ENCODE measurements around the gene SLC25A26. TPM values are rescaled to one million over a fixed set of nuclear protein-coding genes. Genes with fewer than 3 reads are reported as not detected.

The SLC25A26 gene
- total RNA-seq, 1 experiment from 2014 or later = 23.8 TPM

DNA sequence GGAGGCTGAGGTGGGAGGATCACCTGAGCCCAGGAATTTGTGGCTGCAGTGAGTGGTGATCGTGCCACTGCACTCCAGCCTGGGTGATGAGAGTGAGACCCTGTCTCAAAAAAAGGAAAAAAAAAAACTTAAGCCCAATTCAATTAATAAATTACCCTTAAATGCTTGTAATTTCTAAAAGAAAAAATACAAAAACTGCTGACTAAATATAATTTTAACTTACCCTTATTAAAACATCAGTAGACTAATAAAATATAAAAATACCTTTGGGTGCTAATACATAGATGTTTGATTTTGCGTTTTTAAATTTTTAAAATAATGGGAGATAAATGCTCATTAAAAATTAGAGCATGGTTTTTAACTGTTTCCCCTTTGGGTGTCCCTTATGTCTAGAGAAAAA is 17.5 kb upstream of the SLC25A26 start:
- no peaks in the 10 kb centered on the region for H3K4me1 ChIP-seq (ENCODE audit: control insufficient read depth in 1 of 2, insufficient read depth in 2 of 2, low read length in 2 of 2)
- H3K9ac ChIP-seq (ENCODE audit: low read length) = no peak overlapping the region
- no peak overlapping the region for H2AFZ ChIP-seq (ENCODE audit: low read depth, low read length, poor library complexity, severe bottlenecking)
- no peaks in the 10 kb centered on the region for H4K20me1 ChIP-seq (ENCODE audit: insufficient read depth)
- H3K9me2 ChIP-seq (ENCODE audit: insufficient read depth) = no peaks in the 10 kb centered on the region
- no peaks in the 10 kb centered on the region for H3K36me3 ChIP-seq (ENCODE audit: control insufficient read depth in 1 of 2, insufficient read depth in 2 of 2, low read length in 2 of 2)
- no peak overlapping the region for H3K4me2 ChIP-seq (ENCODE audit: low read length)
- no peak overlapping the region for H3K4me3 ChIP-seq (replicated peaks in 1 of 2; ENCODE audit: low read depth in 1 of 2, low read length in 2 of 2)
- peaks cover 7% of the 10 kb centered on the region; the same call in 1 of the 2 replicates for H3K27me3 ChIP-seq (ENCODE audit: insufficient read depth, low read length)
- TF ChIP-seq, protein P1, sequence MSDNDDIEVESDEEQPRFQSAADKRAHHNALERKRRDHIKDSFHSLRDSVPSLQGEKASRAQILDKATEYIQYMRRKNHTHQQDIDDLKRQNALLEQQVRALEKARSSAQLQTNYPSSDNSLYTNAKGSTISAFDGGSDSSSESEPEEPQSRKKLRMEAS (IDR thresholded peaks at IDR 0.05) = no peak
- TF ChIP-seq, protein P2, sequence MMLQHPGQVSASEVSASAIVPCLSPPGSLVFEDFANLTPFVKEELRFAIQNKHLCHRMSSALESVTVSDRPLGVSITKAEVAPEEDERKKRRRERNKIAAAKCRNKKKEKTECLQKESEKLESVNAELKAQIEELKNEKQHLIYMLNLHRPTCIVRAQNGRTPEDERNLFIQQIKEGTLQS (IDR thresholded peaks at IDR 0.05) = no peak
- TF ChIP-seq, protein P3, sequence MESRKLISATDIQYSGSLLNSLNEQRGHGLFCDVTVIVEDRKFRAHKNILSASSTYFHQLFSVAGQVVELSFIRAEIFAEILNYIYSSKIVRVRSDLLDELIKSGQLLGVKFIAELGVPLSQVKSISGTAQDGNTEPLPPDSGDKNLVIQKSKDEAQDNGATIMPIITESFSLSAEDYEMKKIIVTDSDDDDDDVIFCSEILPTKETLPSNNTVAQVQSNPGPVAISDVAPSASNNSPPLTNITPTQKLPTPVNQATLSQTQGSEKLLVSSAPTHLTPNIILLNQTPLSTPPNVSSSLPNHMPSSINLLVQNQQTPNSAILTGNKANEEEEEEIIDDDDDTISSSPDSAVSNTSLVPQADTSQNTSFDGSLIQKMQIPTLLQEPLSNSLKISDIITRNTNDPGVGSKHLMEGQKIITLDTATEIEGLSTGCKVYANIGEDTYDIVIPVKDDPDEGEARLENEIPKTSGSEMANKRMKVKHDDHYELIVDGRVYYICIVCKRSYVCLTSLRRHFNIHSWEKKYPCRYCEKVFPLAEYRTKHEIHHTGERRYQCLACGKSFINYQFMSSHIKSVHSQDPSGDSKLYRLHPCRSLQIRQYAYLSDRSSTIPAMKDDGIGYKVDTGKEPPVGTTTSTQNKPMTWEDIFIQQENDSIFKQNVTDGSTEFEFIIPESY (IDR thresholded peaks at IDR 0.05; ENCODE audit: extremely low read depth, insufficient replicate concordance, low read length) = no peak
- H3K27ac ChIP-seq (ENCODE audit: low read depth, low read length) = no peak overlapping the region
- no peaks in the 10 kb centered on the region for H3K9me3 ChIP-seq (ENCODE audit: control insufficient read depth in 1 of 2, insufficient read depth in 1 of 2, low read depth in 1 of 2, low read length in 2 of 2)
- no peak for DNase-seq (ENCODE audit: low read depth, low spot score)
- POLR2A ChIA-PET = no interaction called here
- RAD21 ChIA-PET (ENCODE audit: low non-redundant PET in 1 of 2, low total read pairs in 2 of 2, uncharacterized antibody in 2 of 2, unreplicated experiment in 2 of 2) = no interaction called here
- ATAC-seq = no peak
- intact Hi-C loops (cut with micrococcal nuclease) = no loop called here
- no peaks in the 10 kb centered on the region for H3K79me2 ChIP-seq (ENCODE audit: insufficient read depth, low read length)
- BruUV-seq (replicated peaks) = no TSS peak
- CTCF ChIA-PET = no interaction called here

DNA sequence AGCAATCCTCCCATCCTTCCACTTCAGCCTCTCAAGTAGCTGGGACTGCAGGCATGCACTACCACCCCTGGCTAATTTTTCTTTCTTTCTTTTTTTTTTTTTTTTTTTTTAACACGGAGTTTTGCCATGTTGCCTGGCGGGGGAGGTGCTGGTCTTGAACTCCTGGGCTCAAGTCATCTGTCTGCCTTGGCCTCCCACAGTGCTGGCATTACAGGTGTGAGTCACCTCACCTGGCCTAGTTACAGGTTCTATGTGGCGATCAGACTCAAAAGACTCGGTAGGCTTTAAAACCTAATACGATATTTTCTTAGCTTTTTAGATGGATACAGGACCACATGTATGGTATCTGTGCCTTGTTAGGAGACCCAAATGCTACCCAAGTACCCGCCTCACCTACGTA is 14.0 kb upstream of the SLC25A26 start:
- ATAC-seq = no peak
- Histone ChIP-seq H3K4me2 (ENCODE audit: low read length) (no peak overlapping the region), H3K79me2 (ENCODE audit: insufficient read depth, low read length) (no peaks in the 10 kb centered on the region), H3K27ac (ENCODE audit: low read depth, low read length) (no peak overlapping the region), H2AFZ (ENCODE audit: low read depth, low read length, poor library complexity, severe bottlenecking) (no peak overlapping the region), H4K20me1 (ENCODE audit: insufficient read depth) (no peaks in the 10 kb centered on the region), H3K4me1 (ENCODE audit: control insufficient read depth in 1 of 2, insufficient read depth in 2 of 2, low read length in 2 of 2) (no peaks in the 10 kb centered on the region), H3K9ac (ENCODE audit: low read length) (no peak overlapping the region), H3K9me3 (ENCODE audit: control insufficient read depth in 1 of 2, insufficient read depth in 1 of 2, low read depth in 1 of 2, low read length in 2 of 2) (no peaks in the 10 kb centered on the region), H3K9me2 (ENCODE audit: insufficient read depth) (no peaks in the 10 kb centered on the region), H3K27me3 (ENCODE audit: insufficient read depth, low read length) (peaks cover 7% of the 10 kb centered on the region; the same call in 1 of the 2 replicates), H3K36me3 (ENCODE audit: control insufficient read depth in 1 of 2, insufficient read depth in 2 of 2, low read length in 2 of 2) (no peaks in the 10 kb centered on the region), H3K4me3 (replicated peaks in 1 of 2; ENCODE audit: low read depth in 1 of 2, low read length in 2 of 2) (no peak overlapping the region)
- TF ChIP-seq ELF1 (IDR thresholded peaks at IDR 0.05; ENCODE audit: borderline replicate concordance, low read depth) (no peak), CBX3 (IDR thresholded peaks at IDR 0.05; ENCODE audit: low read depth) (no peak), POLR2AphosphoS5 (IDR thresholded peaks at IDR 0.05; ENCODE audit: low read depth, low read length) (no peak), ZFX (IDR thresholded peaks at IDR 0.05) (no peak), SP1 (IDR thresholded peaks at IDR 0.05; ENCODE audit: low read depth) (no peak), RAD21 (IDR thresholded peaks at IDR 0.05; ENCODE audit: low read depth) (no peak), EGR1 (IDR thresholded peaks at IDR 0.05; ENCODE audit: low read depth) (no peak)
- TF ChIP-seq, protein P2 (IDR thresholded peaks at IDR 0.05) = no peak
- TF ChIP-seq, protein P3 (IDR thresholded peaks at IDR 0.05; ENCODE audit: extremely low read depth, insufficient replicate concordance, low read length) = no peak
- ChIA-PET CTCF (no interaction called here), RAD21 (ENCODE audit: low non-redundant PET in 1 of 2, low total read pairs in 2 of 2, uncharacterized antibody in 2 of 2, unreplicated experiment in 2 of 2) (no interaction called here), POLR2A (no interaction called here)
- no TSS peak for BruUV-seq (replicated peaks)
- intact Hi-C loops (cut with micrococcal nuclease) = loop anchor here (1.0 kb wide), 1 partner anchor 12 kb away; no protein-coding TSS in a partner anchor
- DNase-seq (ENCODE audit: low read depth, low spot score) = no peak

Measured in HCT116 (cell line).